H9 (cell line): Measurements from ENCODE around the gene RESP18. TPM values are rescaled to one million over a fixed set of nuclear protein-coding genes. Genes with fewer than 3 reads are reported as not detected.
A peak's percentile ranks its signal among the peaks of the same experiment; 100 is the strongest.

Experiments
- DNase-seq: peaks from one replicate; pipeline ENCODE4 v3.0.0-alpha.2; 2017
- H2AFZ ChIP-seq: one replicate; pipeline ENCODE4 v1.6.1; 2013; ENCODE audit warnings: mild to moderate bottlenecking, low read length, control low read depth, moderate library complexity
- H2AK5ac ChIP-seq: 2 replicates; pipeline ENCODE4 v1.6.1; 2013; ENCODE audit warnings: low read length, control low read depth, mixed read lengths; ENCODE audit not compliant: insufficient read length
- H2BK120ac ChIP-seq: one replicate; pipeline ENCODE4 v1.6.1; 2013; ENCODE audit warnings: low read depth, mild to moderate bottlenecking, low read length, control low read depth, inconsistent platforms; ENCODE audit not compliant: poor library complexity, severe bottlenecking
- H2BK12ac ChIP-seq: 2 replicates; pipeline ENCODE4 v1.6.1; 2013; ENCODE audit warnings: low read length, control low read depth, mixed read lengths, low read depth; ENCODE audit not compliant: insufficient read length
- H2BK15ac ChIP-seq: 2 replicates; pipeline ENCODE4 v1.6.1; 2013; ENCODE audit warnings: low read depth, low read length, control low read depth
- H2BK20ac ChIP-seq: one replicate; pipeline ENCODE4 v1.6.1; 2013; ENCODE audit warnings: low read depth, mild to moderate bottlenecking, low read length, control low read depth, inconsistent platforms; ENCODE audit not compliant: poor library complexity, severe bottlenecking
- H2BK5ac ChIP-seq: 2 replicates; pipeline ENCODE4 v1.6.1; 2013; ENCODE audit warnings: low read length, control low read depth, mixed read lengths; ENCODE audit not compliant: insufficient read length
- H3K14ac ChIP-seq: 2 replicates; pipeline ENCODE4 v1.6.1; 2013; ENCODE audit warnings: low read length, control low read depth; ENCODE audit not compliant: insufficient read depth
- H3K18ac ChIP-seq: 2 replicates; pipeline ENCODE4 v1.6.1; 2013; ENCODE audit warnings: low read depth, mild to moderate bottlenecking, mixed read lengths, low read length, control low read depth; ENCODE audit not compliant: insufficient read length
- H3K23ac ChIP-seq: 2 replicates; pipeline ENCODE4 v1.6.1; 2013; ENCODE audit warnings: low read length, control low read depth, mixed read lengths, low read depth; ENCODE audit not compliant: insufficient read length
- H3K23me2 ChIP-seq: 2 replicates; pipeline ENCODE4 v1.6.1; 2013; ENCODE audit warnings: low read depth, mild to moderate bottlenecking, mixed read lengths, low read length, control low read depth; ENCODE audit not compliant: insufficient read length, poor library complexity, severe bottlenecking
- H3K27ac ChIP-seq: 2 replicates; pipeline ENCODE4 v1.5.1; 2013; ENCODE audit warnings: low read length, control low read depth, mixed read lengths, low read depth; ENCODE audit not compliant: insufficient read length
- H3K27me3 ChIP-seq: 2 replicates; pipeline ENCODE4 v1.6.1; 2013; ENCODE audit warnings: low read length, control low read depth, inconsistent platforms; ENCODE audit not compliant: insufficient read depth
- H3K4ac ChIP-seq: 2 replicates; pipeline ENCODE4 v1.6.1; 2013; ENCODE audit warnings: low read depth, mild to moderate bottlenecking, control low read depth, inconsistent platforms, low read length, moderate library complexity
- H3K4me1 ChIP-seq: 2 replicates; pipeline ENCODE4 v1.6.1; 2013; ENCODE audit warnings: low read length, control low read depth, inconsistent platforms; ENCODE audit not compliant: insufficient read depth
- H3K4me2 ChIP-seq: 2 replicates; pipeline ENCODE4 v1.6.1; 2013; ENCODE audit warnings: low read length, control low read depth, mixed read lengths; ENCODE audit not compliant: insufficient read length, insufficient read depth
- H3K56ac ChIP-seq: 2 replicates; pipeline ENCODE4 v1.6.1; 2013; ENCODE audit warnings: low read depth, mild to moderate bottlenecking, mixed read lengths, low read length, control low read depth; ENCODE audit not compliant: insufficient read length
- H3K79me1 ChIP-seq: 2 replicates; pipeline ENCODE4 v1.6.1; 2013; ENCODE audit warnings: low read depth, mild to moderate bottlenecking, moderate library complexity, low read length, control low read depth, inconsistent platforms; ENCODE audit not compliant: insufficient read depth, poor library complexity, severe bottlenecking
- H3K79me2 ChIP-seq: 2 replicates; pipeline ENCODE4 v1.6.1; 2013; ENCODE audit warnings: low read length, control low read depth, inconsistent platforms; ENCODE audit not compliant: insufficient read depth
- H3K9ac ChIP-seq: 2 replicates; pipeline ENCODE4 v1.6.1; 2013; ENCODE audit warnings: low read length, control low read depth, mixed read lengths; ENCODE audit not compliant: insufficient read length; ENCODE audit errors: extremely low read depth
- H3K9me3 ChIP-seq: one replicate; pipeline ENCODE4 v1.6.1; 2013; ENCODE audit warnings: low read depth, low read length, inconsistent platforms; ENCODE audit not compliant: control insufficient read depth
- H3T11ph ChIP-seq: one replicate; pipeline ENCODE4 v1.6.1; 2013; ENCODE audit warnings: mild to moderate bottlenecking, low read length, control low read depth, inconsistent platforms
- H4K20me1 ChIP-seq: one replicate; pipeline ENCODE4 v1.6.1; 2013; ENCODE audit not compliant: control insufficient read depth, insufficient read length, insufficient read depth
- H4K5ac ChIP-seq: 2 replicates; pipeline ENCODE4 v1.6.1; 2013; ENCODE audit warnings: low read depth, mild to moderate bottlenecking, mixed read lengths, low read length, control low read depth; ENCODE audit not compliant: insufficient read length
- H4K8ac ChIP-seq: replicated peaks from 2 replicates; pipeline ENCODE4 v1.6.1; 2013; ENCODE audit warnings: low read length, control low read depth, mixed read lengths, low read depth; ENCODE audit not compliant: insufficient read length
- H4K91ac ChIP-seq: 2 replicates; pipeline ENCODE4 v1.6.1; 2013; ENCODE audit warnings: low read depth, mild to moderate bottlenecking, moderate library complexity, mixed read lengths, low read length, control low read depth; ENCODE audit not compliant: insufficient read length
- H3K27ac Mint-ChIP-seq, 3 experiments: 2 replicates in 2 of 3; 3 replicates in 1 of 3; pipeline ENCODE4 v1.8.0; 2020 to 2021; ENCODE audit warnings: mixed read lengths in 3 of 3, mild to moderate bottlenecking in 1 of 3, moderate library complexity in 1 of 3
- H3K27me3 Mint-ChIP-seq: 2 replicates; pipeline ENCODE4 v1.8.0; 2021; ENCODE audit warnings: low read depth, mild to moderate bottlenecking, moderate library complexity, mixed read lengths
- H3K36me3 Mint-ChIP-seq, 3 experiments: 2 replicates in 2 of 3; 3 replicates in 1 of 3; pipeline ENCODE4 v1.8.0; 2020 to 2021; ENCODE audit warnings: low read depth in 3 of 3, mixed read lengths in 3 of 3; ENCODE audit not compliant: insufficient read depth in 1 of 3
- H3K4me1 Mint-ChIP-seq, 2 experiments: 2 replicates each; pipeline ENCODE4 v1.8.0; 2020; ENCODE audit warnings: mixed read lengths in 2 of 2
- H3K4me3 Mint-ChIP-seq, 2 experiments: 2 replicates in 1 of 2; 3 replicates in 1 of 2; pipeline ENCODE4 v1.8.0; 2020 to 2021; ENCODE audit warnings: mild to moderate bottlenecking in 2 of 2, mixed read lengths in 2 of 2, moderate library complexity in 1 of 2
- H3K9me3 Mint-ChIP-seq, 2 experiments: 2 replicates in 1 of 2; 3 replicates in 1 of 2; pipeline ENCODE4 v1.8.0; 2020; ENCODE audit warnings: mild to moderate bottlenecking in 2 of 2, mixed read lengths in 2 of 2, moderate library complexity in 1 of 2
- CTCF ChIP-seq: fragments of 200-600 bp; sonication (generic); conservative IDR thresholded peaks from 3 replicates; pipeline ENCODE4 v1.8.0; 2021; ENCODE audit warnings: antibody characterized with exemption, mild to moderate bottlenecking
- whole genome bisulfite sequencing: extraction: QIAGEN DNeasy Blood & Tissue Kit; methylation state at CpG from one replicate; pipeline ENCODE4 v1.1.7; 2013; ENCODE audit warnings: missing lambda C conversion rate, low lambda C conversion rate, mixed read lengths; ENCODE audit not compliant: insufficient read length; ENCODE audit errors: extremely low coverage; 5-methylcytosine and 5-hydroxymethylcytosine counted together
- total RNA-seq: library from RNA; stranded (reverse); gene quantifications from 2 replicates; pipeline ENCODE4 v1.2.1, GENCODE V29; 2021

RESP18 gene
- total RNA-seq, 1 experiment from 2014 or later, result not detected

GRCh38 chr2:219350710-219351221, 18.2 kb upstream of the RESP18 start:
- no peak overlapping the region for H3K56ac ChIP-seq
- H3T11ph ChIP-seq, result no peak overlapping the region
- H3K4me1 ChIP-seq, result no peaks in the 10 kb centered on the region
- no peak overlapping the region for H3K9ac ChIP-seq
- H3K23ac ChIP-seq, result no peak overlapping the region
- H3K27me3 ChIP-seq, result peaks cover 4% of the 10 kb centered on the region; the same call in 1 of the 2 replicates
- H2AFZ ChIP-seq, result no peak overlapping the region
- no peak overlapping the region for H2AK5ac ChIP-seq
- H3K79me1 ChIP-seq, result no peaks in the 10 kb centered on the region
- no peaks in the 10 kb centered on the region for H3K9me3 ChIP-seq
- no peaks in the 10 kb centered on the region for H3K23me2 ChIP-seq
- no peaks in the 10 kb centered on the region for H3K79me2 ChIP-seq
- no peak overlapping the region for H4K91ac ChIP-seq
- H2BK15ac ChIP-seq, result no peak overlapping the region
- H3K4ac ChIP-seq, result no peak overlapping the region
- no peak overlapping the region for H2BK12ac ChIP-seq
- no peak overlapping the region for H3K14ac ChIP-seq
- no peak overlapping the region for H3K18ac ChIP-seq
- peak; percentile 74 for DNase-seq
- no peak overlapping the region for H3K27ac ChIP-seq
- Mint-ChIP-seq H3K36me3 (no peaks in the 10 kb centered on the region), H3K4me1 (peaks cover 0 to 14% of the 10 kb centered on the region in 2 experiments; a peak in 3 of 4 replicates), H3K27ac (no peak overlapping the region), H3K4me3 (no peak overlapping the region; a peak in 1 of 5 replicates), H3K9me3 (no peaks in the 10 kb centered on the region), H3K27me3 (peaks cover 65% of the 10 kb centered on the region)
- H4K5ac ChIP-seq, result no peak overlapping the region
- no peak overlapping the region for H3K4me2 ChIP-seq
- no peak overlapping the region for H2BK20ac ChIP-seq
- H2BK5ac ChIP-seq, result no peak overlapping the region
- no CpG with 5 or more reads among the region's 4 CpGs for WGBS
- H2BK120ac ChIP-seq, result no peak overlapping the region
- no peak overlapping the region for H4K8ac ChIP-seq
- H4K20me1 ChIP-seq, result no peaks in the 10 kb centered on the region
- no peak for TF ChIP-seq CTCF
